ENCODE results near the gene DHX30.

DHX30 gene

DNA sequence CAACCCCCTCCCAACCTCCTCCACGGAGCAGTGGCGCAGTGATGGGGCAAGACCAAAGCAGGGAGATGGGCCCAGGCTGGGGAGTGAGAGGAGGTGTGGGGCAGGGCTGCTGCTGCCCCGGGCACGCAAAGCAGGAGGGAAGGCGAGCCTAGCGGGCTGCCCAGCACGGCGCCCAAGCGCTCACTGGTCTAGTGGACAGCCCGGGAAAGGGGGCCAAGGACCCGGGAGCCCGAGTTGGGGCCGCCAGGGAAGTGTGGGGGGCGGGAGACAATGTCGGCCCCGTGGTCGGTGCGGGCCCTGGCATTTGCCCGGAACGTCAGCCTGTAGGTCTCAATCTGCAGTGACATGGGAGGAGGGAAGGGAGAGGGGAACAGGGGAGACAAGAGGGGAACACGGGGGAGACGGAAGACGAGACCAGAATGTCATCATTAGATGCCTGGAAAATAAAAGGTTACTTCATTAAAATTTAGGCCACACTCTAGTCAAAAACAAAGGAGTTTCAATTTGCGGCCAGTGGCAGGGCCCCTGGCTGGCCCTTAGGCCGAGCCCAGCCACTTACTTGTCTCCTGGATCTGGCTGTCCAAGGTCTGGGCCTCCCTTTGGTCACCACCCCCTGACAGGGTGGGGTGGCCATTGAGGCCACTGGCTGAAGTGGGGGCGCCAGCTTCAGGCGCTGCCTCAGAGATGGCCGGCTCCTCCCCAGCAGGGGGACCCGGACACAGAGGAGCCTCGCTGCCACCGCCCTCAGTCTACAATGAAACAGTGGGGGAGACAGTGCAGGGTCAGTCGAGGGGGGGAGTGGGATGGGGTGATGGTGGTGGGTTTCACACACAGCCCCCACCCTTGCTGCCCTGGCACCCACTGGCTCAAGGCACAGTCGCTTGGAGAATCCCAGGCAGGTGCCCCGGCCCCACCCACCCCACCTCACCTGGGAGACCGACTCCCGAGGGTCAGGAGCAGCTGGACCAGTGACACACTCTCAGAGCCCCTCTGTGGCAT lies 50.0 kb downstream of the DHX30 start:
- DNase-seq (ENCODE audit: low read depth in 2 of 2), result no peak

DNA sequence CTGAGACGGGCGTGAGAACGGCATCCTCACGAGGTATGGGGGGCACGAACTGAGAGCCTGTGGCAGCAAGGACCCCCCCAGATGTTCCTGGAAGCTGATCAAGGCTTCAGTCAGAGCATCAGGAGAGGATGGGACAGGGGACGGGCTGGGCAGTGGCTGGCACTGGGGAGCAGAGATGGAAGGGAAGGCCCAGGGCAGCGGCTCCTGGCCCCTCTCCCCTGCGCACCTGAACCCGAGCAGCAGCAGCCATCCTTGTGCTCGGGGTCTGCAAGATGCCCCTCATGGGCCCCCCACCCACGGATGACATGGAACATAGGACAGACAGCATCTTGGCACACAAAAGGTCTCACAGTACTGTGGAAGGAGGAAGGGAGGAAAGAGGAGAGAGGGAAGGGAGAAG lies 51.3 kb downstream of the DHX30 start:
- no peak for DNase-seq (ENCODE audit: low read depth in 2 of 2)

DNA sequence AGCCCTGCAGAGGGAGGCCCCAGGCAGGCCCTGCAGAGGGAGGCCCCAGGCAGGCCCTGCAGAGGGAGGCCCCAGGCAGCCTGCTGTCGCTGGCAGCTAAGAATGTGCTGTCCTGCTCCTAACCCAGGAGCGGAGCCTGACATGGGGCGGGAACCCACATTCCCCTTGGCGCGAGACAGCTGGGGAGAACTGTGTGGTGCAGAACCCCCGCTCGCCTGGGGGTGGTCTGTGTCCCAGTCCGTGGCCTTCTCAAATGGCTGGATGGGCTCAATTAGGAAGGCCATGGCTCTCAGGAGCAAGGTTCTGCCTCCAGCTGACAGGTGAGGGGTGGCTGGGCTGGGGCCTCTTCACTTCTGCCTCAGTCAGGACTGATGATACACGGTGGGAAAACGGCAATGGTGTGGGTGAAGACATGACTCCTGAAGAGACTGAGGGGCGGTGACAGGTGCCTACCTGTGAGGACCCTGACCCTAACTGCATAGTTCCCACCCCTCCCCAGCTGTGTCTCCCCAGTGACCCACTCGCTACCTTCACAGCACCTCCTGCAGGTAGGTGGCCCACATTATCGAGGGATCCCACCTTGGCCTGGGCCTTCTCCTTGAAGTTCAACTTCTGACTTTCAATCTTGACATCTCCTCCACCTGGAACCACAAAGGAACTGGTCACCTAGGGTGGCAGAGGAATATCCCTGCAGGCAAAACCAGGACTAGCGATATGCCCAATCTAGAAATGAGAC lies 52.0 kb downstream of the DHX30 start:
- DNase-seq (ENCODE audit: low read depth in 2 of 2), result no peak

DNA sequence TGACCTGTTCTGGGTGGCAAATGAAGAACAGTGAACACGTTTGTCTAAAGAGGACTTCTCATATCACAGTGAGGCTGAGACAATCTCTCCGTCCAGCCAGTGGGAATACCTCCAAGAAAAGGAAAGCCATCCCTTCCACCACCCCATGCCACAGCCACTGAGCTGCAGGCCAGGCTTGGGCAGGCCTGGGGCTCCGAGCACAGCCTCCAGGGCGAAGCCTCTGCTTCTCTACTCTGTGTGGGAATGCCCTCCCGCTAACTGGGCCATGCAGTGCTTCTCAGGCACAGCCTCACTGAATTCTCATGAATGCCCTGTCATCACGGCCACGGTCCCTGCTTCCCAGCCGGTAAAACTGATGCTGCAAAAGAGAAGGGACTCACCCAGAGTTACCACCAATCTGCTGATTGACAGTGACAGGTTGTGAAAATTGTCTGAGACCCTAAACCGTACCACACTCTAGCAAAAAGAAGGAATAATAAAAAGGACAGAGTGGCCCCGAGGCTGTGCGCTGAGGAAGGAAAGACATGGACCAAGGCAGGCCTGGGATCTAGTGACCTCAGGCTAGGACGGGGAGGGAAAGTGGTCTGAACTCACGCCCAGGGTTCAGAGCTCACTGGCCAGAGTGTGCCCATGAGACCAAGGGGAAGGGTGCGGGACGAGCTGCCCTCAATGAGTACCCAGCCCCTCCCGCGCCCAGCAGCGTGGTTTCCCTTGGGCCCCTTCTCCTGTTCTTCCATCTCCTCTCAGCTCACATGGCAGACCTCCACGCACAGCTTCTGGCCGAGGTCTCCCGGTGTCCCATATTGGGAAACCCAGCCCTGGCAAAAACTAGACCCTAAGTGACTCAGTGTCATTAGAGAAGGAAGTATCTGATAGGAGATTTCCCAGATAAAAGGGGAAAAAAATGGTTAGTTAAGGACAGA lies 52.8 kb downstream of the DHX30 start:
- DNase-seq (ENCODE audit: low read depth in 2 of 2), result no peak

DNA sequence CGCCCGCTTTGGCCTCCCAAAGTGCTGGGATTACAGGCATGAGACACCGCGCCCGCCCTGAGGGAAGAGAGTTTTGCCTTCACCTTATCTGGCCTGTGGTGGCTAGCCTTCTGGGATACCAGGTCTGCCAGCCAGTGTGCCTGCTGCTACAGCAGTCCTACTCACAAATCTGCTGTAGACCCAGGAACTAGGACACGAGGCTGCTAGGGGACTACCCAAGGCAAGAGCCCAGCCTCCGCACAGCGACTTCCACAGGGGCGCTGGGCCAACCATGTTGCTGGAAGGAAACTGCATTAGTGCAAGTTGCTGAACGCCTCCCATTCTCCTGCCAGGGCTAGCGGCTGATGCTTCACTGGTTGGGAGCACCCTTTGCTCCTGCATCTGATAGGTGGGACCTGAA lies 53.7 kb downstream of the DHX30 start:
- no peak for DNase-seq (ENCODE audit: low read depth in 2 of 2)

DNA sequence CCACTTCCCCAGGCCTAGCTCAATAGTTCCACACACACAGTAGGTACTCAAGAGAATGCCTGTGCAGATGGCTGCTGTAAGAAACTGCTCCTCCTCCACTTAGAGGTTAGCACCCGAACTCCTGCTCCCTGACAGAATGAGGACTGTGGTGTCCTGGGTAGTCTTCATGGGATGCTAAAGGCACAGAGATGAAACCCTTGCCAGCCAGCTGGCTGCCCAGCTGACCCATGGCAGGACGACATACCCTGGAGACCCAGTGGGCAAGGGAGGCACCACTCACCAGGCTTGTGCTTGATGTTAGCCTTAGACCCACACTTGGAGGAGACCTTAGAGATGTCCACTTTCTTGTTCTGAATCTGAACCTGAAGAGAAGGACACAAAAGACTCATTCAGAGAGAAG lies 54.2 kb downstream of the DHX30 start:
- DNase-seq (ENCODE audit: low read depth in 2 of 2), result no peak

DNA sequence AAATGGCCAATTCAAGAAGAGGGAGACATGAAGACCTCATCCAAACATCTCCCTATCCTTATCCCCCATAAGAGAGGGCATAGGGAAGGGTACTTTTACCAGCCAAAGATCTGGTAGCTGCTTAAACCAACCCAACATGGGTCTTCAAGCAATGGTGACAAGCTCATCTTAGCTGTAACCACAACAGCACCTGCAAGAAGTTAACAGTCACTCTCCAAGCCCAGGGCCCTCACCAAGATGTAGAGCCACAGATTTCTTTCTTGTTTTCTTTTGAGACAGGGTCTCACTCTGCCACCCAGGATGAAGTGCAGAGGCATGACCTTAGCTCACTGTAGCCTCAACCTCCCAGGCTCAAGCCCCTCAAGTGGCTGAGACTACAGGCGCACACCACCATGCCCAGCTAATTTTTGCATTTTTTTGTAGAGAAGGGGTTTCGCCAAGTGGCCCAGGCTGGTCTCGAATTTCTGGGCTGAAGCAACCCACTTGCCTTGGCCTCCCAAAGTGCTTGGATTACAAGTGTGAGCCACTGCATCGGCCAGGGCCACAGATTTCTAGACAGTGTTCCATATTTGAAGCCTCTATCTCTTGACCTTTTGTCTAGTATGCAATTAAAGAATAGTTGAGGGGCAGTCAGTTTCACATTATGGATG lies 57.1 kb downstream of the DHX30 start:
- DNase-seq (ENCODE audit: low read depth in 2 of 2), result no peak

DNA sequence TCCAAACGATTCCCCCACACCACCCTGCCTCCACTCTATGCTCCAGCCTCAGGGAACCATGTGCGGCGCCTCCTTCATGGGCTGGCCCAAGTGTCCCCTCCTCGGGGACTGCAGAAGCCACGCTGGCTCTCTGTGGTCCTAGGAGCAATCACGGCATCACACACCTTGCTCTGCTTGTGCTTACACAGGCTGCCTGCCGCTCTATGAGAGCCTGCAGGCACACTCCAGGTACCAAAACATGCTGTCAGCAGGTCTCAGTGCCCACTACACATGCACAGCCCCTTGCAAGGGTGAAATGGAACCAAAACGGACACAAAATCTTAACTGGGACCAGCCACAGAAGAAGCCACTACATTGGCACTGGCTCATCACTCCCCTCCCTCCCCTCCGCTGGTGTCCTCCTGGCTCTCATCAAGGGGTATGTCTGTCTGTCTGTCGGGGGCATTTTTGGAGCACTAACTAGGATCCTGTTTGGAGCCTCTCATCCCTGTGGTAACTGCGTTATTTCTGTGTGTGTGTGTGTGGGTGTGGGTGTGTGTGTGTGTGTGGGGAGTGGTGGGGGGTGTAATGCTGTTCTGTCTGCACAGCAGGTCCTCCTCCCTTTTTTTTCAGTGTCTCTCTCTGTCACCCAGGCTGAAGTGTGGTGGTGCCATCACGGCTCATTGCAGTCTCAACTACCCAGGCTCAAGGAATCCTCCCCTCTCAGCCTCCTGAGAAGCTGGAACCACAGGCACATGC lies 60.6 kb downstream of the DHX30 start:
- DNase-seq (ENCODE audit: low read depth in 2 of 2), result no peak

DNA sequence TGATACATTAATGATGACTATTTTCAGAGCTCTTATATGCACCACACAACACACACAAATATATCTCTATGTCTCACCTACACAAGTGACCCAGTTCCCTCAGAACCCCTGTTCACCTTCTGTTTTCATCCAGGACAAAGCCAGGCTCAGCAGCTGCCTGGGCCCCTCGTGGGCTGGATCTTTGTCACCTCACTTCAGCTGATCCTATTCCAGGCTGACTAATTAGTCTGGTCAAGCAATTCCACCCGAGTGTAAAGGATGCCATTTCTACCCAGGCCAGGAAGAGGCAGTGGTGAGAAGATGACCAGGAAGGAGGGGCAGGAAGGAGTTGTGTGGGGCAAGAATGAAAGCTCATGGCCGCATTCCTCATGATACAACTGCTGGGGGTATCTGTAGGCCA lies 62.3 kb downstream of the DHX30 start:
- no peak for DNase-seq (ENCODE audit: low read depth in 2 of 2)

DNA sequence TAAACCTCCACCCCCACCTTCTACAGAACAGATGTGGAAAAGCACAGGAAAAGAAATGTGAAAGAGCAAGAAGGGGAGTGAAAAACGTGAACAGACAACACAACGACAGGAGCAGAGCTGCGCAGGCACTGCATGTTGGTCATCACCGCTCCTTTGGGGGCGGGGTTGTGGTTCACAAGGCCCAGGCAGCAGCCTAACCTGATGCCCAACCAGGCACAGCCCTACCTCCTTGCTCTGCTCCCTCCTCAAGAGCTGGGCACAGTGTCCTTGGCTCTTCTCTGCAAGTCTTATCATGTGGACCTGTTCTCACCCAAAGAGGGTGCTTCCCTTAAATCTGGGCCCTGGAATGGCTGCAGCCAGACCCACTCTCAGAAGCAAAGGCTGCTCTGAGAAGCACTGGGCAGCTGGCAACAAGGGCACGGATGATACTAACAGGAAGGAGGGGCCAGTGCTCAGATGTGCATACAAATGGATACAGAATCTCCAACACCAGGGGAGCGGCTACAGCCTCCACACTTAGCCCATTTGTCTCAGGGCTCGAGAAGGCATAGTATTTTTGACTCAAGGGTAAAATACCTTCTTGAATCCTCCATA lies 64.6 kb downstream of the DHX30 start:
- no peak for DNase-seq (ENCODE audit: low read depth in 2 of 2)

DNA sequence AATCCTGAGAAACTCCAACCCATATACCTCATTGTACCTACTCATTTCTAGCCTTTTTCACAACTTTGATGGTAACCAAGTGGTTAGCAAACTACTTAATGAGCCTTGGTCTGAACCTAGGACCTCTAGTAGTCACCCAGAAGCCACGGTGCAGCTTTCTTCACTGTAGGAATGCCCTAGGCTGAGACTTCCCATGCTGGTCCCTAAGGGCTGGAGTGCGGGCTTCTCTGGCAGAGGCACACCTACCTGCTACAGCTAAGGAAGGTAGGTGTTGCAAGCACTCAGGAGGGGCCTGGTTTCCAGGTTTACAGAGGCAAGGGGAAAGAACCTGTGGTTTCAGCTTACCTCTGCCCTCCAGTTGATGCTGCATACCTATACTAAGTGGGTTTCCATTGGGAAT lies 65.4 kb downstream of the DHX30 start:
- DNase-seq (ENCODE audit: low read depth in 2 of 2), result no peak

DNA sequence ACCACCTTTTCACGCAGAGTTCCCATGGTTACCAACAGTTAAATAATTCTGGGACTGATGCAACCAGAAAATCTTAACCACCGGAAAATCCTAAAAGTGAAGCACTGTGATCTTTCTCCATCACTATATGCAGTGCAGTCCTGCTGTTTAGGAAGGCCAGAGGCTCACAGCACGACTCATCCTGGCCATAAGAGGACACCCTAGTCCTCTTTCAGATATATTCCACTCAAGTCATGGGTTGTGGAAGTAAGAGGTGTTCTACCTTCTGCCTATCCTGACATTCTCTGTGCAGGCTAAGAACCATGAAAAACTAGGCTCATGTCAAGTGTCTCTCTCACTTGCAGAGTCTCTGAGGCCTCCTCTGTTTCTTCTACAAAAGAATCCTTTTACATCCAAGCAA lies 67.2 kb downstream of the DHX30 start:
- DNase-seq (ENCODE audit: low read depth in 2 of 2), result no peak

DNA sequence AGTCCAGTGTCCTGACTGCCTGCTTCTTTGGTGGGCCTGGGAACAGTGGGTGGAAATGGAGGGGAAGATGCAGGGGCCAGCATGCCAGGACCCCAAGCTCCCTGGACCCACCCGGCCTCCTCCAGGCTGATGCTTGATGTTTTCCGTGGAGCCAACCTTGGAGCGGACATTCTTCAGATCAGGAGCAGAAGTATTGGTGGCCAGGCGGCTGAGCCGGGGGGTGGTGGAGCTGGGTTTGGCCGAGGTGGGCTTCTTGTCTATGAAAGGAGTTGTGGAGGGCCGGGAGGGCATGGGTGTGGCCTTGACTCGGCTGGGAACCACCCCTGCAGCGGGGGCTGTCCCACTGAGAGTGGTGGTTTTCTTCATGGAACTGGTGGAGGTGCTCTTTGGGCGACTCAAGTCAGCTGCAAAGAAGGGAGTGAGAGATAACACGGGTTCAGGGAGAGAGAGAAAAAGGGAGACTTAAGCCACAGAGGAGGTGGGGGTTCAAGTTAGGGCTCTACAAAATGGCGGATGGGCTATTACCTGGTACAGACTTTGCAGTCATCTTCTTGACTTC lies 67.8 kb downstream of the DHX30 start:
- DNase-seq (ENCODE audit: low read depth in 2 of 2), result no peak

DNA sequence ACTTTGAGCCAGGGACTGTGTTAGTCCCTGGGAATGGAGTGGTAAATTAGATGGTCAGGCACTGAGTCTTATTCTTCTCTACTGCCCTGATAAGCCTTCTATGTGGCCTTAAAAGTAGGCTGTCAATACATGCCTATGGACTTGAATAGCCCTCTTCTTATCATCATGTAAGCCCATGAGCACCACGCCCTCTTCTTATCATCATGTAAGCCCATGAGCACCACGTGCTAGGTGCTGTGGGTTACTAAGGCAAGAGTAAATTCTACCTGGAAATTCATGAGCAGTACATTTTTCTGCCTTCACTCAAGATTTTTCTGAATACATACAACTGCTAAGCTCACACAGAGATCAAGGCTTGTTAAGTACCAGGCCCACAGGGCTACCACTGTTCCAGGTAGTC lies 68.5 kb downstream of the DHX30 start:
- no peak for DNase-seq (ENCODE audit: low read depth in 2 of 2)

DNA sequence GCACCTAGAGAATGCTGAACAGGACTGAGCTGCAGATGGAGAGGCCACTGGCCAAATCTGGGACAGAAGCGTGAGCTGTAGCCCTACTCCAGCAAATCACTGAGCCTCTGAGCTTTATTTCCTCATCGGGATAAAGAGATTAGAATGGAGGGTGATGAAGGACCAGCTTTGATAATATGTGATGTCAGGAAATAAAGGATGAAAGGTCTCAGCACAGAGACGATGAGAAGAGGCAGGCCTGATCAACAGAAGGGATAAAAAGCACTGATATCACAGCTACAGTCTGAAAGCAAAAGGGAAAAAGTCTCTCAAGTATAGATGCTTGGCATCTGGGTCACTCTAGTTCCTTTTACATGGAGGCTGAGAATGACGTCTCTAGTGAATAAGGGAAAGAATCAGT lies 70.0 kb downstream of the DHX30 start:
- no peak for DNase-seq (ENCODE audit: low read depth in 2 of 2)

DNA sequence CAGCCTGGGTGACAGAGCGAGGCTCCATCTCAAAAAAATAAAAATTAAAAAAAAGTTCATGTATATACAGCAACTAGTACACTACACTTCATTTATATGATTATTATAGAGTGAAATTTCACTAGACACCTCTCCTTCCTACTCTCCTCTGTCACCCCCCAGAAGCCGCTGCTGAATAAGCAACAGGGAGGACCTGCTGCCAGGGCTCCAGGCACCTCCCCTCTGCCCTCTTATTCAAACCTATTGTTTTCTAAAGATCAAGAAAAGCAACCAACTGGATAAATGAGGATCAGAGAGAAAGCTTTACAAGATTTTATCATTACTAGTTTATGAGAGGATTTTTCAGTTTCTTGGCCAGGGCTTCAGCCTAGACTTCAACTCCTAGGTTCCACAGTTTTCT lies 71.5 kb downstream of the DHX30 start:
- DNase-seq (ENCODE audit: low read depth in 2 of 2), result no peak

DNA sequence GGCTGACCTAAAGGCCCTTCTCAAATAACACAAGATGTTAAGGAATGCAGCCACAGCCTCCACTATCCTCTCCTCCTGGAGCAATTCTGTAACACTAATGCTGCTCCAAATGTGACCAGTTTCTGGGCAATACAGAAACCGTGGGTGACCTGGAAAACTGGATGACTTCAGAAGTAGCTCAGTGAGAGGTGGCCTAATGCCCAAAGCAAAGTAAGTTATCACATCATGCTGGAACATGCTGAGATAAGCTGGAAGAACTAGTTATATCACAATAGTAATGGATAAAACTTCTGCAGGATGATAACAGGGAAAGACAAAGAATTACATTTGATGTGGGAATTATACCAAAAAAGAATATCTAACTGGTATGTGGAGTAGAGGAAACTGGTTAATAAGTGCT lies 72.0 kb downstream of the DHX30 start:
- DNase-seq (ENCODE audit: low read depth in 2 of 2), result no peak

DNA sequence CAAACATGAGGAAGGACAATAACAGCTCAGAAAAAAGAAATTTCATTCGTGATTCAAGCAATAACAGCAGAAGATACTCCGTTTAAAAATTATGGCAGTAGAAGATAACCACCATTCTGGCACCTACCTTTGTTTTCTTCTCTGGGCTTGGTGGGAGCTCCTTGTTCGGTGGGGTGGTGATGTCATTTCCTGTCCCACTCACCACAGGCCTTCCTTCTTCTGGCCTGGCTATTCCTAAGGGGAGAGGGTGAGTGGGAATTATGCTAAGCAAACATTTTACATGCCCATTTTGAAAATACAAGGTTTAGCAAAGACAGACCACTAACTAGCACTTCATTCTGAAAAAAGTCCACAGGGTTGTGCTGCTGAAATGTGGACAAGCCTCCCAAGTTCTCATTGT lies 74.4 kb downstream of the DHX30 start:
- DNase-seq (ENCODE audit: low read depth in 2 of 2), result no peak

DNA sequence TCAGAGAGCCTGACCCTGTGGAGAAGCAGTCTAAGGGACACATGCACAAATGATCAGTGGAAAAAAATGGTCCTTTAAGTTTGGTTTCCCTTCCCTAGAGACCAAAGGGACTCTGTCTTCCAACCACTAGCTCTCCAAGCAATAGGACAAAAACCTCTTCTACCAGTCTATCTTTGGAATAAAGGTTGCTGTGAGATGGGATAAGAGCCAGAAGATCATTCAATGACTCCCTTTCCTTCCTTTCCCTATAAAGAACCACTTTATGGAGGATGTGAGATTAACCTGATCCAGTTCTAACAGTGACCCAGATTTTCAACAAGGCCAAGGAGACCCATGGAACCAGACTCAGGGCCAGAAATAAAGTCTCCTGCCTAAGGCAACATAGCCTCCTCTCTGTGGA lies 74.8 kb downstream of the DHX30 start:
- DNase-seq (ENCODE audit: low read depth in 2 of 2), result no peak

DNA sequence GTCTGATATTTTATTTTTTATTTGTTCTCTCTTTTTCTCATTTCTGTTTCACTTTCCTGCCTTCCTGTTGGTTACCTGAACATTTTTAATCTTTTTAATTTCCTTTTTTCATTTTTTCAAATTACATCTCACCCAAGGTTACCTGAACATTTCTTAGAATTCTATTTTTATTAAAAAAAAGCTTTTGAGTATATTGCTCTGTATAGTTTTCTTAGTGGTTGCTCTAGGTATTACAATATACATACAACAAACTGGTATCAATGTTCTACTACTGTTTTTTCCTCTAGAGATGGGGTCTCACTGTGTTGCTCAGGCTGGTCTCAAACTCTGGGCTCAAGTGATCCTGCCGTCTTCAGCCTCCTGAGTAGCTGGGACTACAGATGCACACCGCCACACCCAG lies 79.4 kb downstream of the DHX30 start:
- DNase-seq (ENCODE audit: low read depth in 2 of 2), result no peak
